PC-3 (cell line): ENCODE data around the gene CDH4.

Experiments used
- CTCF ChIP-seq: fragments of 300-600 bp; sonication (generic); conservative IDR thresholded peaks from 2 replicates; pipeline ENCODE4 v1.5.1; 2017; ENCODE audit warnings: antibody characterized with exemption, low read depth, mild to moderate bottlenecking, low read length
- EZH2 ChIP-seq: fragments of 300-600 bp; sonication (generic); IDR thresholded peaks from one replicate; pipeline ENCODE4 v1.6.1; 2017; ENCODE audit warnings: antibody characterized with exemption, mild to moderate bottlenecking, low read length; ENCODE audit not compliant: unreplicated experiment

DNA sequence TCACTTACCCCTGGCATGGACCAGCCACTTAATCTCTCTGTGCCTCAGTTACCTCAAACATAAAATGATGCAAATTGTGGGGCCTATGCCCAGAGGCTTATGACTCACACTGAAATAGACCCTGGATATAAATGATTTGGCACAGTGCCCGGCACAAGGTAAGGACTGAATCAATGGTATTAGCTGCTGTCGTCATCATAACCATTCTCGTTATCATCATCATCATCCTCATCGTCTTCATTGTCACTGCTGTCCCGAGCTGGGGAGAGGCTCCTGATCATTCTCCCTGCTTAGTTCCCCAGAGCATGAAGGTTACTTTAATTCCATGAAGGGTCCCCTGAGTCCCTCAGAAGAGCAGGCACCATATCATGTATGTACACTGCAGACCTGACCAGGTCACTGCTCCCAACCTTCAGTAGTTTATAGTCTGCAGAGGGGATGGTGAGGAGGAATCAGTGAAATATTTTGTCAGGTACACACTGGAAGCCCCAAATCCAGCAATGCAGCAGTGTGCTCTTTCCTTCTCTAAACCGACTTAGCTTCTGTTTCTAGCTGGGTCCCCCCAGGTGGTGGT, 664.3 kb downstream of the CDH4 start:
- TF ChIP-seq CTCF (no peak), EZH2 (no peak)
